SK-N-SH treated with all-trans-retinoic acid at 6 μM for 48 hours (cell line): Measurements from ENCODE around the gene TREX2.

ENCODE experiments used
- ARNTL ChIP-seq: fragments of 450-650 bp; formaldehyde crosslinking; IDR thresholded peaks from 2 replicates; pipeline ENCODE4 v1.5.0; 2020; ENCODE audit warnings: low read depth, mild to moderate bottlenecking, moderate library complexity, borderline replicate concordance
- GLIS3 ChIP-seq: fragments of 250-450 bp; sonication (Bioruptor Pico); IDR thresholded peaks from 2 replicates; pipeline ENCODE4 v1.5.0; 2020; ENCODE audit warnings: mild to moderate bottlenecking, moderate library complexity
- OSR1 ChIP-seq: fragments of 250-450 bp; sonication (Bioruptor Pico); IDR thresholded peaks from 2 replicates; pipeline ENCODE4 v1.8.0; 2022; ENCODE audit warnings: moderate library complexity, mild to moderate bottlenecking, inconsistent platforms
- PPARA ChIP-seq: fragments of 250-450 bp; sonication (Bioruptor Pico); IDR thresholded peaks from 2 replicates; pipeline ENCODE4 v1.5.0; 2020; ENCODE audit warnings: mild to moderate bottlenecking, borderline replicate concordance
- RARB ChIP-seq: fragments of 250-450 bp; sonication (Bioruptor Pico); IDR thresholded peaks from 2 replicates; pipeline ENCODE4 v1.8.0; 2021; ENCODE audit warnings: mild to moderate bottlenecking, moderate library complexity
- ZC3H10 ChIP-seq: fragments of 250-450 bp; sonication (Bioruptor Pico); IDR thresholded peaks from 2 replicates; pipeline ENCODE4 v1.5.1; 2021; ENCODE audit warnings: mild to moderate bottlenecking, moderate library complexity
- ZFP3 ChIP-seq: fragments of 250-450 bp; sonication (Bioruptor Pico); IDR thresholded peaks from 2 replicates; pipeline ENCODE4 v1.5.0; 2020; ENCODE audit warnings: mild to moderate bottlenecking, moderate library complexity
- ZFP30 ChIP-seq: fragments of 450-650 bp; formaldehyde crosslinking; IDR thresholded peaks from 2 replicates; pipeline ENCODE4 v1.5.0; 2022; ENCODE audit warnings: mild to moderate bottlenecking, moderate library complexity
- ZNF8 ChIP-seq: fragments of 450-650 bp; formaldehyde crosslinking; IDR thresholded peaks from 2 replicates; pipeline ENCODE4 v1.5.0; 2020; ENCODE audit warnings: mild to moderate bottlenecking, moderate library complexity
- TF ChIP-seq, protein P1 (sequence below): fragments of 250-450 bp; sonication (Bioruptor Pico); IDR thresholded peaks from 2 replicates; pipeline ENCODE4 v1.5.1; 2020; ENCODE audit warnings: low read depth, mild to moderate bottlenecking, moderate library complexity
- TF ChIP-seq, protein P2 (sequence below): fragments of 250-450 bp; sonication (Bioruptor Pico); IDR thresholded peaks from 2 replicates; pipeline ENCODE4 v1.8.0; 2020; ENCODE audit warnings: mild to moderate bottlenecking, moderate library complexity, borderline replicate concordance
- TF ChIP-seq, protein P3 (sequence below): fragments of 250-450 bp; sonication (Bioruptor Pico); IDR thresholded peaks from 2 replicates; pipeline ENCODE4 v1.8.0; 2021; ENCODE audit warnings: low read depth, mild to moderate bottlenecking, moderate library complexity, borderline replicate concordance
- TF ChIP-seq, protein P4 (sequence below): fragments of 250-450 bp; sonication (Bioruptor Pico); IDR thresholded peaks from 2 replicates; pipeline ENCODE4 v1.5.0; 2020; ENCODE audit warnings: mild to moderate bottlenecking, moderate library complexity
- TF ChIP-seq, protein P5 (sequence below): fragments of 250-450 bp; sonication (Bioruptor Pico); IDR thresholded peaks from 2 replicates; pipeline ENCODE4 v1.5.1; 2021; ENCODE audit warnings: mild to moderate bottlenecking, moderate library complexity

DNA sequence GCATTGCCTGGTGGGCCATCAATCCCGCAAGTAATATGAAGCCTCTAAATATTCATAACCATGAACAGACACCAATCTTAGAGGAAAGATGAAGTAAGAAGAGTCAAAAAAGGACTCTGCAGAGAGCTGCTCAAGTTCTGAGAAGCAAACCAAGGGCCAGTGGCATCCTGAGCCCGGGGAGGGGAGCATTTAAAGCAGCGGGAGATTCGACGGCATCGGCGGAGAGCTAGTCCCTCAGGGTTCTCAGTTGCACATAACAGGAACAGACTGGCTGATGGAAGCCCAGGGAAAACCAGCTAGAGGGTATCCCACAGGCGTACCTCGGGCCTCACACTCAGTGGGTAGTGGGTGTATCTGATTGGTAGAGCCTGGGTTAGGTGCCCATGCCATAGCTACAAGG lies 39.8 kb downstream of the TREX2 start:
- TF ChIP-seq, protein P1, sequence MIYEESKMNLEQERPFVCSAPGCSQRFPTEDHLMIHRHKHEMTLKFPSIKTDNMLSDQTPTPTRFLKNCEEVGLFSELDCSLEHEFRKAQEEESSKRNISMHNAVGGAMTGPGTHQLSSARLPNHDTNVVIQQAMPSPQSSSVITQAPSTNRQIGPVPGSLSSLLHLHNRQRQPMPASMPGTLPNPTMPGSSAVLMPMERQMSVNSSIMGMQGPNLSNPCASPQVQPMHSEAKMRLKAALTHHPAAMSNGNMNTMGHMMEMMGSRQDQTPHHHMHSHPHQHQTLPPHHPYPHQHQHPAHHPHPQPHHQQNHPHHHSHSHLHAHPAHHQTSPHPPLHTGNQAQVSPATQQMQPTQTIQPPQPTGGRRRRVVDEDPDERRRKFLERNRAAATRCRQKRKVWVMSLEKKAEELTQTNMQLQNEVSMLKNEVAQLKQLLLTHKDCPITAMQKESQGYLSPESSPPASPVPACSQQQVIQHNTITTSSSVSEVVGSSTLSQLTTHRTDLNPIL (CRISPR knock-in tag) = no peak
- TF ChIP-seq PPARA = no peak
- TF ChIP-seq ZFP3 (CRISPR knock-in tag) = no peak
- TF ChIP-seq, protein P2, sequence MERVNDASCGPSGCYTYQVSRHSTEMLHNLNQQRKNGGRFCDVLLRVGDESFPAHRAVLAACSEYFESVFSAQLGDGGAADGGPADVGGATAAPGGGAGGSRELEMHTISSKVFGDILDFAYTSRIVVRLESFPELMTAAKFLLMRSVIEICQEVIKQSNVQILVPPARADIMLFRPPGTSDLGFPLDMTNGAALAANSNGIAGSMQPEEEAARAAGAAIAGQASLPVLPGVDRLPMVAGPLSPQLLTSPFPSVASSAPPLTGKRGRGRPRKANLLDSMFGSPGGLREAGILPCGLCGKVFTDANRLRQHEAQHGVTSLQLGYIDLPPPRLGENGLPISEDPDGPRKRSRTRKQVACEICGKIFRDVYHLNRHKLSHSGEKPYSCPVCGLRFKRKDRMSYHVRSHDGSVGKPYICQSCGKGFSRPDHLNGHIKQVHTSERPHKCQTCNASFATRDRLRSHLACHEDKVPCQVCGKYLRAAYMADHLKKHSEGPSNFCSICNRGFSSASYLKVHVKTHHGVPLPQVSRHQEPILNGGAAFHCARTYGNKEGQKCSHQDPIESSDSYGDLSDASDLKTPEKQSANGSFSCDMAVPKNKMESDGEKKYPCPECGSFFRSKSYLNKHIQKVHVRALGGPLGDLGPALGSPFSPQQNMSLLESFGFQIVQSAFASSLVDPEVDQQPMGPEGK (CRISPR knock-in tag) = no peak
- no peak for TF ChIP-seq GLIS3 (CRISPR knock-in tag)
- no peak for TF ChIP-seq ARNTL (CRISPR knock-in tag)
- no peak for TF ChIP-seq ZC3H10 (CRISPR knock-in tag)
- TF ChIP-seq RARB (CRISPR knock-in tag) = no peak
- no peak for TF ChIP-seq ZFP30 (CRISPR knock-in tag)
- TF ChIP-seq, protein P3, sequence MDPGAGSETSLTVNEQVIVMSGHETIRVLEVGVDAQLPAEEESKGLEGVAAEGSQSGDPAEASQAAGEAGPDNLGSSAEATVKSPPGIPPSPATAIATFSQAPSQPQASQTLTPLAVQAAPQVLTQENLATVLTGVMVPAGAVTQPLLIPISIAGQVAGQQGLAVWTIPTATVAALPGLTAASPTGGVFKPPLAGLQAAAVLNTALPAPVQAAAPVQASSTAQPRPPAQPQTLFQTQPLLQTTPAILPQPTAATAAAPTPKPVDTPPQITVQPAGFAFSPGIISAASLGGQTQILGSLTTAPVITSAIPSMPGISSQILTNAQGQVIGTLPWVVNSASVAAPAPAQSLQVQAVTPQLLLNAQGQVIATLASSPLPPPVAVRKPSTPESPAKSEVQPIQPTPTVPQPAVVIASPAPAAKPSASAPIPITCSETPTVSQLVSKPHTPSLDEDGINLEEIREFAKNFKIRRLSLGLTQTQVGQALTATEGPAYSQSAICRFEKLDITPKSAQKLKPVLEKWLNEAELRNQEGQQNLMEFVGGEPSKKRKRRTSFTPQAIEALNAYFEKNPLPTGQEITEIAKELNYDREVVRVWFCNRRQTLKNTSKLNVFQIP = no peak
- TF ChIP-seq, protein P4, sequence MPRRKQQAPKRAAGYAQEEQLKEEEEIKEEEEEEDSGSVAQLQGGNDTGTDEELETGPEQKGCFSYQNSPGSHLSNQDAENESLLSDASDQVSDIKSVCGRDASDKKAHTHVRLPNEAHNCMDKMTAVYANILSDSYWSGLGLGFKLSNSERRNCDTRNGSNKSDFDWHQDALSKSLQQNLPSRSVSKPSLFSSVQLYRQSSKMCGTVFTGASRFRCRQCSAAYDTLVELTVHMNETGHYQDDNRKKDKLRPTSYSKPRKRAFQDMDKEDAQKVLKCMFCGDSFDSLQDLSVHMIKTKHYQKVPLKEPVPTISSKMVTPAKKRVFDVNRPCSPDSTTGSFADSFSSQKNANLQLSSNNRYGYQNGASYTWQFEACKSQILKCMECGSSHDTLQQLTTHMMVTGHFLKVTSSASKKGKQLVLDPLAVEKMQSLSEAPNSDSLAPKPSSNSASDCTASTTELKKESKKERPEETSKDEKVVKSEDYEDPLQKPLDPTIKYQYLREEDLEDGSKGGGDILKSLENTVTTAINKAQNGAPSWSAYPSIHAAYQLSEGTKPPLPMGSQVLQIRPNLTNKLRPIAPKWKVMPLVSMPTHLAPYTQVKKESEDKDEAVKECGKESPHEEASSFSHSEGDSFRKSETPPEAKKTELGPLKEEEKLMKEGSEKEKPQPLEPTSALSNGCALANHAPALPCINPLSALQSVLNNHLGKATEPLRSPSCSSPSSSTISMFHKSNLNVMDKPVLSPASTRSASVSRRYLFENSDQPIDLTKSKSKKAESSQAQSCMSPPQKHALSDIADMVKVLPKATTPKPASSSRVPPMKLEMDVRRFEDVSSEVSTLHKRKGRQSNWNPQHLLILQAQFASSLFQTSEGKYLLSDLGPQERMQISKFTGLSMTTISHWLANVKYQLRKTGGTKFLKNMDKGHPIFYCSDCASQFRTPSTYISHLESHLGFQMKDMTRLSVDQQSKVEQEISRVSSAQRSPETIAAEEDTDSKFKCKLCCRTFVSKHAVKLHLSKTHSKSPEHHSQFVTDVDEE (CRISPR knock-in tag) = no peak
- TF ChIP-seq, protein P5, sequence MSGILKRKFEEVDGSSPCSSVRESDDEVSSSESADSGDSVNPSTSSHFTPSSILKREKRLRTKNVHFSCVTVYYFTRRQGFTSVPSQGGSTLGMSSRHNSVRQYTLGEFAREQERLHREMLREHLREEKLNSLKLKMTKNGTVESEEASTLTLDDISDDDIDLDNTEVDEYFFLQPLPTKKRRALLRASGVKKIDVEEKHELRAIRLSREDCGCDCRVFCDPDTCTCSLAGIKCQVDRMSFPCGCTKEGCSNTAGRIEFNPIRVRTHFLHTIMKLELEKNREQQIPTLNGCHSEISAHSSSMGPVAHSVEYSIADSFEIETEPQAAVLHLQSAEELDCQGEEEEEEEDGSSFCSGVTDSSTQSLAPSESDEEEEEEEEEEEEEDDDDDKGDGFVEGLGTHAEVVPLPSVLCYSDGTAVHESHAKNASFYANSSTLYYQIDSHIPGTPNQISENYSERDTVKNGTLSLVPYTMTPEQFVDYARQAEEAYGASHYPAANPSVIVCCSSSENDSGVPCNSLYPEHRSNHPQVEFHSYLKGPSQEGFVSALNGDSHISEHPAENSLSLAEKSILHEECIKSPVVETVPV (CRISPR knock-in tag) = no peak
- no peak for TF ChIP-seq OSR1 (CRISPR knock-in tag)
- no peak for TF ChIP-seq ZNF8
